HG02840 (cell line): ENCODE results near the gene SLC10A2.
A peak's percentile ranks its signal among the peaks of the same experiment; 100 is the strongest.
"Not testable (repeated sequence)": the region's sequence is repeated elsewhere in the genome, so short reads cannot be mapped to it uniquely, and the experiment has no call there.

ENCODE experiments used
- ATAC-seq: cut with Tn5 transposase; IDR thresholded peaks from one replicate; pipeline ENCODE4 v1.9.1; 2021; ENCODE audit warnings: mild to moderate bottlenecking, moderate library complexity, moderate number of reproducible peaks; ENCODE audit not compliant: unreplicated experiment, low FRiP score

Gene SLC10A2, protein sequence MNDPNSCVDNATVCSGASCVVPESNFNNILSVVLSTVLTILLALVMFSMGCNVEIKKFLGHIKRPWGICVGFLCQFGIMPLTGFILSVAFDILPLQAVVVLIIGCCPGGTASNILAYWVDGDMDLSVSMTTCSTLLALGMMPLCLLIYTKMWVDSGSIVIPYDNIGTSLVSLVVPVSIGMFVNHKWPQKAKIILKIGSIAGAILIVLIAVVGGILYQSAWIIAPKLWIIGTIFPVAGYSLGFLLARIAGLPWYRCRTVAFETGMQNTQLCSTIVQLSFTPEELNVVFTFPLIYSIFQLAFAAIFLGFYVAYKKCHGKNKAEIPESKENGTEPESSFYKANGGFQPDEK

DNA sequence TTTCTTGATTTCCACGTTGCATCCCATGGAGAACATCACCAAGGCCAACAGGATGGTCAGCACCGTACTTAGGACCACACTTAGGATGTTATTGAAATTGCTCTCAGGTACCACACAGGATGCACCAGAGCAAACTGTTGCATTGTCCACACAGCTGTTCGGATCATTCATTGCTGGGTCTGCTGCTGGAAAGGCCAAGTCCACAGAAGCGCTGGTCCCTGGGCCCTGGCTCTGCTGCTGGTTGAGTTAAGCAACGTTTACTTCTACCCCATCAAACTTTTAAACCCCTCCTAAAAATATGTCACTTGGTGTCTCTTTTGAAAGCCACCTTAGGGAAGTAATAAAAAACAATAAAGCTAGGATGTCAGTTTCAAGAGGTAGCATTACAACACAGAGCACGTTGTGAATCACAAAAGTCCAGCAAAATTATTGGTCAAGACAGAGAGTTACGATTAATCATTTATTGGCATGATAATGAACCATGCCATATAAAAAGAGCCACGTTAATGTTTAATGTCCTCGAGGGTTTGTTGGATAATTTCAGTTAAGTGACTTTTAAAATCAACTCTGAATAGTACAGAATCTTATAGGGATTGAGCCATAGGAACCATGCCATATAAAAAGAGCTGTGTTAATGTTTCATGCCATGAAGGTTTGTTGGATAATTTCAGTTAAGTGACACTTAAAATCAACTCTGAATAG lies at the start of gene SLC10A2:
TSS of gene SLC10A2 (minus strand) at position 339 of the 702 bp plus-strand sequence. CDS start at position 171, 168 bp downstream.
- no peak for ATAC-seq

DNA sequence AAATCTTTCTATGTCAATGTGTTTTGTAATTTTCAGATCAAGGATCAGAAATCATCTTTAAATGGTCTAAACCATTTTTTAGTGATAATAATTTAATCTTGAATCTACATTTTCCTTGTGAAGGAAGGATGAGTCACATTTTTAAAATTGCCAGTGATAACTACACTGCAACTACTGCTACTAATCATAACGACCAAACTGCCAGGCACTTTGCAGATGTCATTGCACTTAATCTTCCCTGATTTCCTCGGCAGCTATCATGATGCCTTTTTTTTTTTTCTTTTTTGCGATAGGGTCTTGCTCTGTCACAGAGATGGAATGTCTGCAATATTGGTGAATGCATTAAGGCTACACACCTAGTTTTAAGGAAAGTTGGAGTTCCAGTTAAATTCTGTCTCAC lies 41.4 kb upstream of the SLC10A2 start:
- no peak for ATAC-seq

DNA sequence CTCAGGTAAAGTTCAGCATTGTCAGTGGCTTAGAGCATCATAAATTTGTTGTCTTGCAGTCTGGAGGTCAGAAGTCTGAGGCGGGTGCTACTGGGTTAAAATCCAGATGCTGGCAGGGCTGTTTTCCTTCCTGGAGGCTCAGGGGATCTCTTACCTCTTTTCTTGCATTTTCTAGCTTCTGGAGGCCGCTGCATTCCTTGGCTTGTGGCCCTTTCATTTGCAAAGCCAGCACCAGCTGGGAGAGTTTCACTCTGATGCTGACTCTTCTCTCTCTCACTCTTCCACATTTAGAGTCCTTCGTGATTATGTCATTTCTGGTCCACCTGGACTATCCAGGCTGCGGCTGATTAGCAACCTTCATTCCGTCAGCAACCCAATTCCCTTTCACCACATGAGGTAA lies 38.1 kb upstream of the SLC10A2 start:
- no peak for ATAC-seq

DNA sequence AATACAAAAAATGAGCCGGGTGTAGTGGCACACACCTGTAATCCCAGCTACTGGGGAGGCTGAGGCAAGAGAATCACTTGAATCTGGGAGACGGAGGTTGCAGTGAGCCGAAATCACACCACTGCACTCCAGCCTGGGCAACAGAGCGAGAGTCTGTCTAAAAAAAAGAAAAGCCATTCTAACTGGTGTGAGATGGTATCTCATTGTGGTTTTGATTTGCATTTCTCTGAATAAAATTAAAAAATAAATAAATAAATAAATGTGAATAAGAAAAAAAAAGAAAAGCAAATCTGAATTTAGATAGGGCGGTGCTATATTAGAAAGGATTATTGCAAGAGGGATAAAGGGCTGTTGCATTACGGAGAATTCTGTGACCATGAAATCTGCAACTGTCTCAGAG lies 37.2 kb upstream of the SLC10A2 start:
- not testable (repeated sequence) for ATAC-seq

DNA sequence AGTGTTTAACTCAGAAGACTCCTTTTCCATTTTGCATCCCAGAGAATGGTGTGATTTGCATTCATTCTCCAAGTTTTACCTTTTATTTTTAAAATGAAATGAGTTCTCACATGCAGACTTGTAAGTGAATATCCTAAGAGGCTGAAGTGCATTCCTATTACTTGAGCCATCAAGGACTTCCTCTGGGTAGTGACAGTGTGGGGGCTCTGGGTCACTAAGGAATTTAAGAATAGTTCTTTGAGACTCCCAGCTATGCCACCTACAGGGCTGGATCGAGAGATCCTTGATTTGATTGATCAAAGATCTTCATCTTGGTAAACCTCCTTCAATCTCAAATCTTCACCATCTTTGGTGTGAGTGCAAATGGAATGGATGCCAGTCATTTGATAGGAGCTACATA lies 36.3 kb upstream of the SLC10A2 start:
- ATAC-seq: no peak

DNA sequence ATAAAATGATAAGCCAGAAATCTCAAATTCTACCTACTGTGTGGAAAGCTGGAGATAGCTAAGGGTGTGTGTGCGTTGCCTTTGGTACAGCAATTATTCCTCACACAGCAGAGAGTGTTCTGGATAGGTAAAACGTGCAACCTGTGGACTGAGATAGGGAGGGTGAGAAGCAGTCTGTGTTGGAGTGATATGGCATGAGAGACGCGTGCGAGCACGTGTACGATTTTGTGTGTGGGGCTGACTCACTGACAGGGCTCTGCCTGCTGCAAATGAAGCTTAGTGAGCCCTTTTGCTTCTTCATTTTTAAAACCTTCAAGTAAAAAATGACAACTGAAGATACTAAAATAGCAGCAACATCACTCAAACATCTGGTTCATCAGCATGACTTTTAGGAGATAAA lies 35.7 kb upstream of the SLC10A2 start:
- no peak for ATAC-seq

DNA sequence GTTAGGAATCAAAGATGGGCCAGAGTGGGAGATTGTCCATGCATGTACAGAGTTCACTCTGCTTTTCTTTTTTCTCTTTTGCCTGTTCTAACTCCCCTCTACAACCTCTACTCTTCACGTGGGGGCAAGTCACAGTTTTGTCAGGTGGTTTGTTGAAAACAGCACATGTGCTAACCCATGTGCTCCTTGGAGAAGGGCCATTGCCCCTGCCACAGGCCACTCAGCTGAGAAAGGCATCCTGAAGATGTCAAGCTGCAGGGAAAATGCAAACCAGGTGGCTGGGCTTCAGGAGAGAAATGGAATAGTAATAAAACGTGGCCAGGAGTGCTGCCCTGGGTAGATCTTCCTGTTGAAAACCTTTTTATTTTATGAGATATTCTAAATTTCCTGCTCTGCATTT lies 35.3 kb upstream of the SLC10A2 start:
- no peak for ATAC-seq

DNA sequence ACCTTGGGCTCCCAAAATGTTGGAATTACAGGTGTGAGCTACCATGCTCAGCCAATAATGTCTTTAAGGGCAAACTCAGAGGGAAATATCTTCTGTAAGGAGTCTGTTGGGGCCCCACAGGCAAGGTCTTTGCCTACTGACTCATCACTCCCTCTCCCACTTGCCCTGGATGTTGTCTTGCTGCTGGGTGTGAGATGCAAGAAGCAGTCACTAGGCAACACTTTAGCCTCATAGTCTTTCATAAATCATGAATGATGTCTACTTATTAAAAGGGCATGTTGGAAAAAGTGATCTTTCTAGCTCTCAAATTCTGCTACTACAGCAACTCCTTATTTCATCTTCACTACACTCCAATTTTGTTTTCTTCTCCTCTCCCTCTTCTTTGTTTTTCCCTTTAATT lies 34.6 kb upstream of the SLC10A2 start:
- ATAC-seq: no peak

DNA sequence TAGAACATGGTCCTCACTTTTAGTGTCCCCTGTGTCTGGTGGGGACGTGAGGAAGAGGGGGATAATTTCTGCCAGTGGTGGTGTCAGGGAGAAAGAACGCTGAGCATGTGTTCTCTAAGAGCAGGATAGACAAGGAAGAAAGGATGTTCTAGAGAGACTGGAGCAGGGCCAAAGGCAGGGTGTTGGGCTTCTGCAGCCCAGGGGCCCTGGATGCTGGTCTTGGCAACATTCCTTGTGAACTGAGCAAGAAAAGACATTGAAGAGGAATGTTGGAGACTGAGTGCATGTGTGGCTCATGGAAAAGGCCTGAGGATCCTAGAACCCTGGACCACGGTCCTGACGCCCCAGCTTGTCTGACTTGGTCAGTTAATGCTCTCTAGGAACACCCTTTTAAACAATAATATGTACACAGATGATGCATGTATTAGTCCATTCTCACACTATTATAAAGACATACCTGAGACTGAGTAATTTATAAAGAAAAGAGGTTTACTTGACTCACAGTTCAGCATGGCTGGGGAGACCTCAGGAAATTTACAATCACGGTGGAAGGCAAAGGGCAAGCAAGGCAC lies 33.6 kb upstream of the SLC10A2 start:
- ATAC-seq: no peak

DNA sequence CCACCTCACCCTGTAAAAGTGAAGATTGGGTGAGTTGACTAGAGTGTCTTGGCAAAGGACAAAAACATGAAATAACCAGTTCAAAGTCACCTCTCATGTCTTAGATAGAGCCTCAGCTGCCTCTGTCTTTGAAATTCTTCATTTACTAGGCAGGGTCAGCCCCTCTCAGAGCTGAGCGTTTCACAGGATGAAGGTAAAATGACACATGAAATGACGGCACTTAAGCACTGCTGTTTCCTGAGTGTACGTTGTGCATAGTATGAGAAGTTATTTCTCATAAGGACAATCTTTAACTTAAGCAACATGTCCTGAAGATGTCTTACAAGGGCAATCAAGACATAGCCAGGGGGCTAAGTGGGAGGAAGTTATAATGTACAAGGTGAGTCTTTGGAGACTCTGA lies 32.3 kb upstream of the SLC10A2 start:
- no peak for ATAC-seq

DNA sequence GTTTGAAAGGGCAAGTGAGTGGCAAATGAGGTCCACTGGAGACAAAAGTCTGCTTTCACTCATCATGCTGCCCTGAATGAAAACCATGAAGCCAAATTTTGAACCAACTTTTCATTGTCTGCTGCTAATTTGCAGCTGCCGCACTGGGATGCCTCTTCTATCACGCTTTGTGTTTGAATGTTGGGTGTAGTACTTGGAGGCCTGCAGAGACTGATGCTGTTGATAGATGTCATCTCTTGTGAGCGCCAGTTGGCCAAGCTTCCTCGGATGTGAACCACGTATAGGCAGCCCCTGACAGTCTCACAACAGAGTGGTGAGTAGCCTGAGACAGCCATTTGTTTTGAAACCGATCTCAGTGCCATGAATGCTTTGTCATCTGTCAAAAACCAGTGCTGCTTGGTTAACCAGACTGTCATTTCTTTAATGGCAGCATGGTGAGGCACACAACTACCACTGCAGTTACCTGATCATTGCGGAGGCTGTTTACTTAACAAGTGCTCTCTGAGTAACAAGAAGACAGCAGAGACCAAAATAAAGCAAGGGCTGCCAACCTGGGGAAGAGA lies 31.2 kb upstream of the SLC10A2 start:
- ATAC-seq: no peak

DNA sequence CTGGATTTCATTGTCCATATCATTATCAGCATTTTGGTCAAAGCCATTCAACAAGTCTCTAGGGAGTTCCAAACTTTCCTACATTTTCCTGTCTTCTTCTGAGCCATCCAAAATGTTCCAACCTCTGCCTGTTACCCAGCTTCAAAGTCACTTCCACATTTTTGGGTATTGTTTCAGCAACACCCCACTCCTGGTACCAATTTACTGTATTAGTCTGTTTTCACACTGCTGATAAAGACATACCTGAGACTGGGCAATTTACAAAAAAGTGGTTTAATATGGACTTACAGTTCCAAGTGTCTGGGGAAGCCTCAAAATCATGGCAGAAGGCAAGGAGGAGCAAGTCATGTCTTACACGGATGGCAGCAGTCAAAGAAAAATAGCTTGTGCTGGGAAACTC lies 27.4 kb upstream of the SLC10A2 start:
- ATAC-seq: not testable (repeated sequence)

DNA sequence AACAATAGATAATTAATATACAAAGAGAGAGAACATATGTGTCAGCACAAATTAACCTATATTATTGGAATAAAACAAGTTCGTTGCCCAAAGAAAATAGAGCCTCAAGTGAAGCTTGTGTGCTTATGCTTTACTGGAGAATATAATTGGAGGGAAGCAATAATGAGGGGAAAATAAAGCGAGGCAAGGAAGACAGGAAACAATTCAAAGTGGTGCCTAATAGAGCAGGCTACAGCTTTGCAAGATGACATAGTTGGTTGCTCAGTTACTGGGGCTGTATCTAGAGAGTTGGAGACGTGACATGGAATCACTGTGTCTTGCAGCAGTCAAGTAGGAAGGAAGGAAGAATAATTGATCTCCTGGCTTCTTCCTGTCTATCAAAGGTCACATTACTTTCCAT lies 21.1 kb upstream of the SLC10A2 start:
- no peak for ATAC-seq

DNA sequence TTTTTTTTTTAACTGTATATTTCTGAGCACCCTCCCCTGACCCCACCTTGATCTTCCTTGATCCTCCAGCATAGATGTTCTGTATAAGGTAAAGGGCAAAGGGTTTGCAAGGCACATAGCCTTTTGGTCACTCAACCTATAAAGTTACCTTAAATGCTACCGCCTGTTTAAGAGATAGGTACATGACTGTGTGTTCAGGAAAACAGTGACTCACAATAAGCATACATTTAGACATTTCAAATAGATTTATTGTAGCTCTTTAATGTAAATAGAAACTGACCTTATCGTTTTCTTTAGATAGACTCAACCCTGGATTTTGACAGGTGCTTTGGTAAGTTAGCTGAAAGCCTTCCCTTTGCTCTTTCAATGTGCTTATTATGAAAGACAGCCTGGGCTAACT lies 15.2 kb upstream of the SLC10A2 start:
- no peak for ATAC-seq

DNA sequence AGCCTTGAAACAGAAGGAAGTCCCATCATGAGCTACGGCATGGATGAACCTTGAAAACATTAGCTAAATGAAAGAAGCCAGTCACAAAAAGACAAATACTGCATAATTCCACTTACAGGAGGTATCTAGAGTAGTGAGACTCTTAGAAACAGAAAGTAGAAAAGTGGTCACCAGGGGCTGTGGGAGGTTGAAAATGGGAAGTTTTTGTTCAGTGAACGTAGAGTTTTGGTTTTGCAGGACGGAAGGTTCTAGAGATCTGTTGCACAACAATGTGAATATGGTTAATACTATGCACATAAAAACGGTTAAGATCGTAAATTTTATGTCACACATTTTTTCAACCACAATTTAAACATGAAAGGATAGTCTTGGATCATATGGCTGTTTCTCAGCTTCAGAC lies 11.9 kb upstream of the SLC10A2 start:
- ATAC-seq: peak; percentile 80

DNA sequence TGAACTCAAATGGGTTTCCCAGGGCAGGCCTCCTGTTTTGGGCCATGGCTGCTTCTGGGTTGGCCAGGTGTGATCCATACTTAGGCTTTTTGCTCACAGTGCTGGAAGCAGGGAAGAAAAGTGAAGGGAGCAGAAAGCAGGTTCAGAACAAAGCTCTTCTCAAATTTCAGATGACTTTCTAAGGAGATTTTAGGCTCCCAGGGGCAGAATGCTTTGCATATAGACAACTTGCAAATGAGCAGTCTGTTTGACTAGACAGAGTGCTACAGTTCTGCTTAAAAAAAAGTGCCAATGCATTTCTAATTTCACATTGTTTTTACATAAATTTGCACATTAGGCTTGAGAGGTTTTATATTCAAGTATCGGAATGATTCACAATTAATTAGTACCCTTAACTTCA lies 2.6 kb upstream of the SLC10A2 start:
- ATAC-seq: no peak

DNA sequence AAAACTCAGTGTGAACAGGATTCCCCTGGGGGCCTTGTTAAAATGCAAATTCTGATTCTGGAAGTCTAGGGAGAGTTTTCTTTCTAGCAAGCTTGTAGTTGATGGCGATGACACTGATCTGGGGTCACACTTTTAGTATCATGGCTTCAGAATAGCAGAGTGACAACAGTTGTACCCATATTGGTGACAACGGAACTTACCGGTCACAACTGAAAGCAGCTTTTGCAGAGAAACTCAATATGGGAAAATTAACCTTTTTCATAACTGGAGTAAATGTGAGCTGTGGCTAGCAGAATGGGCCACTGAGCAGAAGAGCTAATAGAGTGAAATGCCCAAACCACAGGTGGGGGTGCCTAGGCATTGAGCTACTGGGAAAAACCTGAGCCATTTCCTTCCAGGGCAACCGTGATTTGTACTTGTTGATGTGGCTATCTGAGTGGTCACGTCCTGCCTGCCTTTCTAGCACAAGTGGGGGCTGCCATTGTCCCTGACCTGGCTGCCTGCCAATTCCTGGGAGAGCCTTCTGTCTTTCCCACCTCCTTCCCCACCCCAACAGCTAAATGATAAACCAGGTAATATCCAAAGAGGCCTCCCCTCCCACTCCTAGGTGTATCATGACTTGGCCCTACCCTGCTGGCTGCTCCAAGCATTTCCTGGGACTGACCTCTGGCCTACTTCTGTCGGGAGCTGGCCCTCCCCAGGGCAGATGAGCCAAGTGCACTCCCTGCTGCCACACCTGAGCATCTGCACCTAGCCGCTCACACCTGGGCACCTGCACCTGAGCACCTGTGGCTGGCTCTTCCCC lies 1.7 kb upstream of the SLC10A2 start:
- ATAC-seq: no peak

DNA sequence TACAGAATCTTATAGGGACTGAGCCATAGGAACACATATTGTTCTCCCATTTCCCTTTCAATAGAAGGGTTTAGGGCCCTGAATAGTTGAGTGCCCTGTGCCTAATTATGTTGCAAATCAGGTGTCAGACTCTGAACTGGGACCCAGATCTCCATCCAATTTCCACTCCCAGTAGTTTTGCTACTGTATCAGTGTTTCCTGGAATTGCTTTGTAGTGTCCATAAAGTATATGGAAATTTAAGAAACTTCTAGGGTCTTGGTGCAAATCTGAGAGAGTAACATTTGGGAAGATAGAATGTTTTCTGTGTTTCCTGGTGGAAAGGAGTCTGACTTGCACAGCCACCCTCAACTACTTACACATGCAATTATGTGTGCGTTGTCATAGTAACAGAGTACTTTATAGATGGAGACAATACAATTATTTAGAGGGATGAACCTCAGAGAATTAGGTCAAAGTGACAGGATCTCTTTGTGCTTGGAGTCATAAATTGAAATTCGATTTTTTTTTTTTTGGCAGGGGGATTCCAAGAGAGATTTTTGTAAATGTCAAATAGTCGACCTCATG lies 646 bp upstream of the SLC10A2 start:
- ATAC-seq: no peak

DNA sequence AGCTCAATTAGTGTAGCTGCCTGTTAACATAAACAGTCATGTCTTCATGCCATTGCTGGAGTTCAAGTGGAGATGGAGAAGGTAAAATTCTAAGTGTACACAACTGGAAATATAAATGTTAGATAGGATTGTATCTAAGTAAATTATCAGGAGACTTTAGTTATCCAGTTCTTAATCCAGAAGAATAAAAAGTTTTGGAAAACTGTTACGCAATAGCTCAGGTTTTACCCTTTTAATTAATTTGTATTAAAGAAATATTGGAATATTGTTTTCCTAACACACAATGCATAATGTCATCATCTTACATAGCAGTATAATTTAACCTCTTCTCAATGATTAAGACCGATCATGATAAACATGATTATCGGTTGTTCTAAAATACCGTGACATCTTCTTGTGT lies 2.8 kb downstream of the SLC10A2 start:
- ATAC-seq: no peak

DNA sequence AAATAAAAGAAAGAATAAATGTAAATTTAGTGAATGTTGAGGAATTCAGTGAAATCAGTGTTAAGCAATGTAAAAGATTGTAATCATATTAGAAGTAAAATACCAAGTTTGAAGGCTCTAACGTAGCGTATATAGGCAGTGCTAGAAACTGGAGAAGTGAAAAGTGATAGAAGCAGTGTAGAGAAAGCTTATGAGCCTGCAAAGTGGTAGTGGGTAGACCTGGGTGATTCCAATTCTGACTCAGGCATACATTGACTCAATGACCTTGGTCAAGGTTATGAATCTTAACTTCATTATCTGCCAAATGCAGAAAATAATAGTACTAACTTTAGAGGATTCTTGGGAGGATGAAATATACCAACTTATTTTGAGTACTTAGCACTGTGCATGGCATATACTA lies 4.1 kb downstream of the SLC10A2 start:
- no peak for ATAC-seq
